ENCODE results near the gene HRNR.

The HRNR gene

GRCh38 chr1:152188673-152189591 is 35.1 kb downstream of the HRNR start:
- peak; percentile 83 for DNase-seq

- no peak for DNase-seq
Observed at GRCh38 chr1:152186556-152187285, 37.3 kb downstream of the HRNR start.

DNA sequence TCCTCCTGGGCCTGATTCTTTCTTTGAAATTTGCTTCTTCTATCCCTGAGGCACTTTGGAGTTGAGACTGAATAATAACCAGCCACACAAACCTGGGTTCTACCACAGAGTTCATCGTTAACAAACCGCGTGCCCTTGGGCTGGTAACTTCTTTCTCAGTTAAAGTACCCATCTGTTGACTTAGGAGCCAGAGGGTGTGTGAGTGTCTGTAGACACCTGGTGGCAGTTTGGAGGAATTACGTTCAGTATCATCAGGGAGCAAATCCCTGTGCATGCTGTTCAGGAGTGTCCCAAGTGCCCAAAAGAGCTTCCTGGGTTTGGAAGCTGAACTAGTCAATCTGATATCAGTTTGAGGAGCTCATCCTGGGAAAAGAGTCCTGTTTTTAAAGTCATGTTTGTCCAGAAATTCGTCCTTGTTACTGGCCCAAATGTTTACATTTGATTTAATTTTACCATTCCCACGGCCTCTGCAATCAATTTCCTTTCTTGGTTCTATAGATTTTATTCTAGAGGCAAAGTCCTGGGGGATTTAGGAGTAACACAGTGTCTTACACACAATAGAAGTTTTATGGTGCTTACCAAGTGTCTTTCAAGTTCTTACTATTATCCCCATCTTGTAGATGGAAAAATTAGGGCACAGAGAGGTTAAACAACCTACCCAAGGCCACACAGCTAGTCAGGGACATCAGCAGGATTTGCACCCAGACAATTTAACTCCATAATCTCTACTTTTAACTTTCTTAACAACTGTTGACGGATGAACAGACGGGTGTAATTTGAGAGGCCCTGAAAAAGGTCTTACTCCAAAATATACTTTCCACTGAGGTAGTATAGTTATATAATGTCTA is 38.2 kb downstream of the HRNR start:
- DNase-seq, result no peak

DNA sequence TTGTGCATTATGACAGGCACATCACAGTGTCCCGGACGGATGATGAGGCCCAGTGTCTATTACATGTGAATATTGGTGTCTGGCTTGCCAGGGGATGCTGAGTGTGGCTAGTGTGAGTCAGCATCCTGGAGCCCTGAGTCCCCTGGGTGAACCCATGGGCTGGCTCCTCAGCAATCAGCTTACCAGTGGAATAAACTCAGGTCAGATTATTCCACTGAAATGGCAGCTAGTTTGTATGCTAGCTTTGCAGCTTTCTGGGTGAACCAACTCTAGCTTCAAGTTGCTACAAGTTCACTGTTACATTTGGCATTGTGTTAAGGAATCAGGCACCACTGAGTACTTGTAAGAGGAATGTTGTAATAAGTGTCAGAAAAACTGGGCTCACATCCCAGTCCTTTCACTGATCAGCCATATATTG is 41.0 kb downstream of the HRNR start:
- DNase-seq, result no peak

- no peak for DNase-seq
Observed at GRCh38 chr1:152182431-152182830, 41.6 kb downstream of the HRNR start.

GRCh38 chr1:152179566-152179965 is 44.4 kb downstream of the HRNR start:
- no peak for DNase-seq

DNA sequence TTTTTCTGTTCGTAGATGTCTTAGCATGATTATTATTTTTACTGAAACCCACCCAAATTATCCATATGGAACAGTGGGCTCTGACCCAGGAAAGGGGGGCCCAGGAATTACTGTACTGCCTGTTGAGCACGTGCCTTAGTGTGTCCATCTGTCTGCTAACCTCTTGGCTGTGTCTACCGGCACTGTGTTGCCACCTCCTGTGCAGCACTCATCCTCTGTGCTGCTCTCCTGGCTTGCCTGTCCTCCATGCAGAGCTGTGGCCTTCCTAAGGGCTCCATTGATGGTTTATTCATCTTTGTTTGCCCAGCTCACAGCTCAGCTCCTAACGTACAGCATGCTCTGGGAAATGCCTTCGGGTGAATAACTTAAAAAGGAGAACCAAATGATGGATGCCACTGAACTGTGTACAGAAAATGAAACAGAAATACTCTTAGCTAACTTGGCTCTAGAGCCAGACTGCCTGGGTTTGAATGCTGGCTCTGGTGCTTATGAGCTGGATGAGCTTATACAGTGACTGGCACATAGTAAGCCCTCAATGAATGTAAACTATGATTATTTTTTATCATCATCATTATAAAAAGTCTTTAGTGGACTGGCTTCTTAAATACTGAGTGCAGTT is 53.6 kb downstream of the HRNR start:
- no peak for DNase-seq

DNA sequence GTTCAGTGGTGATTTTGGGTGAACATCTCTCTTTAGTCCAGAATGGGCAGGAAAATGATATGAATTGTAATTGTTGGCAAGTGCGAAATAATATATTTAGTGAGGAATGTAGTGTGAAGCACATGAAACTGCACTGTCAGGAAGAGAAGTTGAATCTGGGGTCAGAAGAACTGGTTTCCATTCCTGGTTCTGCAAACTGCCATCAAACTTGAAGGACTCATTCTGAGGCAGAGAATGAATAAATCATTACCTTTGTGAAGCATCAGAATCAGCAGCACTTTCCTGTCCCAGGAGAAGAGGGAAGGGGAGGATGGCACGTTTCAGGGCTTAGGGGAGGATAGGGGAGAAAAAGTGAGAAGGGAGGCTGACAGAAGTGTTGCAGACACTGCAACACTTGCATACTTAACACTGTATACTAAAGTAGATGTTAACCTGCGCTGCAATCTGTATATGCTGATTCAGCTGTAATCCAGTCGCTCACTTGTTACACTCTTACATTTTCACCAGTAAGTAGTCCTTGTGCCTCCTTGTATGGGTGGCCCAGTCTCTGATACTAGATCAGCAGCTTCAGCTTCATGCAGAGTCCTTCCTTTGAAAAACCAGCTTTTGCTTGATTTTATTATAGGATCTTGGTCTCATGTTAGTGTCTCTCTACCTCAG is 54.5 kb downstream of the HRNR start:
- DNase-seq, result no peak

DNA sequence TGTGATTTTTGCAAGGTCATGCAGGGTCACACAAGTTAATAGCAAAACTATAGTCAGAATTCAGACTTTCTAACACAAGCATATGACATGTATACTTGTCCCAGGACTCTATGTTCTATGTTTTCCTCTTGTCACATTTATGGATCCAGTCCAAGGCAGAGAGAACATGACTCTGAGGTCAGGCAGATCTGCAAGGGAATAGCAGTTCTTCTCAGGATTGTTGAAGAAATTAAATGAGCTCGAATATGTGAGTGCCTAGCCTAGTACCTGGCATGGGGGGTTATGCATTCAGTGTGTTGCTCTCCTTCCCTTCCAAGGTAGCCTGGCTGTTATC is 55.5 kb downstream of the HRNR start:
- DNase-seq, result no peak

DNA sequence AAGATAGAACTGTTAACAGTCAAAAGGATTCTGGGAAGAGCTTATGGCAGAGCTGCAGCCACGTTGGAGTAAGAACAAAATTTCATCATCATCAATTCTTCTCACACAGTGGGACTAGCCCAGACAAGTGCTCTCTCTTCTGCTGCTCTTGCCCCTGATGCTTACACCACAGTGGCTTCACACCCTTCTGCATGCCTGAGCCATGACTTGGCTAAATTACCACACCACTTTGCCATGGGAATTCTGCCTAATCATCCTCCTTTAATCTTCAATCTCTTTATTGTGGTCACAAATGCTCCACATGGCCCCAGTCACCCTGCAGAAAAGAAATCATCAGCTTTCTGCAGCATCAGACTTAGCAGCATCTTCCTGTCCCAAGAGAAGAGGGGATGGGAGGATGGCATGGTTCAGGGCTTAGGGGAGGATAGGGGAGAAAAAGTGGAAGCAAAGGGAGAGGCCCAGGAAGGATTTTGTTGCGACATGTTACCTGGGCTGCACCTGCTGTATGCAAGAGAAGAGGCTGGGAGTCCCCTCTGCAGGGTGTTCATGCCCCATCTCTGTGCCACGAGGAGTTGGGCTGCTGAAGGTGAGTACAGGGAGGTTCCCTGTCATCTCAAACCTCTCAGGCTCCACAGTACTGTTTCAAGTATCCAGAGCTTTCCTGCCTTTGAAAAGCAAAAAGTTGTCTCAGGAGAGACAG is 56.0 kb downstream of the HRNR start:
- DNase-seq, result no peak

GRCh38 chr1:152166966-152167365 is 57.0 kb downstream of the HRNR start:
- no peak for DNase-seq

DNA sequence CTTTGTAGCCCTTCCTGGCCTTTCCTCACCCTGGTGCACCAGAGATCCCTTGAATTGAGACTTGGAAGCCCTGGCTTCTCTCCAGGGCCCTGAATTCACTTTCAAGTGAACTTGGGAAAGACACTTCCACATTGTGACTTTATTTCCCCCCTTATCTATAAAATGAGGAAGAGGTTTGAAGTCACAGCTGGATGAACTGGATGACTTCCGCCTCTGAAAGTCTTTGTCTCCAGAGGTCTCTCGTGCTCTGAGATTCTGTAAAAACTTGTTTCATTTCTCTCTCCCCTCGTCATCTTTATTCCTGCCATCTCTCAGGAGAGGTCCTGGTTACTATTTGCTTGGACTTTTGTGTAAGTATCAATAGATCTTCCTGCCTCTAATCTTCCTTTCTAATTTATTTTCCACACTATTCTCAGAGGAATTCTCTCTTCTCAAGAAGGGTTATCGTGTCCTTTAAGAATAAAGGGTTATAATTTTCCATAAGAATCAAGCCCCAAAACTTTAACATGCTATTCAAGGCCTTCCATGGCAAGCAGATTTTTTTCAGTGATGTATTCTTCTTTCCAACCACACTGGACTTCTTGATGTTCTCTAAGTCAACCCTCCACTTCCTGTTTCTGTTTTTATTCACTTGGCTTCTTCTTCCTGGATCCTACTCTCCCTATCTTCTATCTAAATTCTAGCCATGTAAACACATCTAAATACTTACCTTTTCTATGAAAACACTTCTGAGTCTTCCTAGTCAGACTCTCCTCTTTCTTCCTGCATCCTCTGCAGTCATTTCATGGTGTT is 58.5 kb downstream of the HRNR start:
- DNase-seq, result no peak

- DNase-seq, result no peak
Observed at GRCh38 chr1:152164517-152165136, 59.4 kb downstream of the HRNR start.

DNA sequence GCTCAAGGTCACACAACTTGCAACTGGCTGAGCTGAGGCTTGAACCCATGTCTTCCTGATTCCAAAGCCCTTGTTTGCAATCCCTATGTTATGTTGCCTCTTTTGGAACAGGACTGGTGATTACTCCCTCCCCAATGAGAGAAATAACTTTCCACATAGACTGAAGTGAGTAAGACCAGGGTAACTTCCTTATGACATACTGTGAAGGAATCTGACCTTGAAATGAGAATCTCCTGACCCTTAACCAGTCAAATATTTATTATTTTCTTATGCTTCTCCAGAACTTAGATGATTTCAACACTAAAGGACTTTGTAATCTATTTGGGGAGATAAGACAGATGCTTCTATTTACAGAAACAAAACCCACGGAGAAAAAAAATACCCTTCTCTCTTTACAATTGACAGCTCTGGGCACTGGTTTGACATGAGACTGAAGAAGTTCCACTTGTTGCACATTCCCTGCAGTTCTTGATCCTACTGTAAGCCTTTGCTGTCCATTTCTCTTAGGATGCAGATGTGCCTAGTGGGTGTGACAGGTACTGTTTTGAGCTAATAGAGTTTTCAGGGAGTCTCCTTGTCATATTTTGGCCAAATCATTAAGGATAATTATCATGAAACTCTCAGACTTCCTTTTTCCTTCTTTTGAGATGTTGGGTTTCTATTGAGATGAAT is 61.1 kb downstream of the HRNR start:
- no peak for DNase-seq

All from activated CD4-positive, CD25-positive, alpha-beta regulatory T cell treated with anti-CD3 and anti-CD28 coated beads, Interleukin-2, amount 50 U/mL, for 72 hours (primary cell).